H9 (cell line): ENCODE results near the gene GRIK4. TPM values are rescaled to one million over a fixed set of nuclear protein-coding genes. Genes with fewer than 3 reads are reported as not detected.
A peak's percentile ranks its signal among the peaks of the same experiment; 100 is the strongest.

Experiments
- DNase-seq: peaks from one replicate; pipeline ENCODE4 v3.0.0-alpha.2; 2017
- H2AFZ ChIP-seq: one replicate; pipeline ENCODE4 v1.6.1; 2013; ENCODE audit warnings: mild to moderate bottlenecking, low read length, control low read depth, moderate library complexity
- H2AK5ac ChIP-seq: 2 replicates; pipeline ENCODE4 v1.6.1; 2013; ENCODE audit warnings: low read length, control low read depth, mixed read lengths; ENCODE audit not compliant: insufficient read length
- H2BK120ac ChIP-seq: one replicate; pipeline ENCODE4 v1.6.1; 2013; ENCODE audit warnings: low read depth, mild to moderate bottlenecking, low read length, control low read depth, inconsistent platforms; ENCODE audit not compliant: poor library complexity, severe bottlenecking
- H2BK12ac ChIP-seq: 2 replicates; pipeline ENCODE4 v1.6.1; 2013; ENCODE audit warnings: low read length, control low read depth, mixed read lengths, low read depth; ENCODE audit not compliant: insufficient read length
- H2BK15ac ChIP-seq: 2 replicates; pipeline ENCODE4 v1.6.1; 2013; ENCODE audit warnings: low read depth, low read length, control low read depth
- H2BK20ac ChIP-seq: one replicate; pipeline ENCODE4 v1.6.1; 2013; ENCODE audit warnings: low read depth, mild to moderate bottlenecking, low read length, control low read depth, inconsistent platforms; ENCODE audit not compliant: poor library complexity, severe bottlenecking
- H2BK5ac ChIP-seq: 2 replicates; pipeline ENCODE4 v1.6.1; 2013; ENCODE audit warnings: low read length, control low read depth, mixed read lengths; ENCODE audit not compliant: insufficient read length
- H3K14ac ChIP-seq: 2 replicates; pipeline ENCODE4 v1.6.1; 2013; ENCODE audit warnings: low read length, control low read depth; ENCODE audit not compliant: insufficient read depth
- H3K18ac ChIP-seq: 2 replicates; pipeline ENCODE4 v1.6.1; 2013; ENCODE audit warnings: low read depth, mild to moderate bottlenecking, mixed read lengths, low read length, control low read depth; ENCODE audit not compliant: insufficient read length
- H3K23ac ChIP-seq: 2 replicates; pipeline ENCODE4 v1.6.1; 2013; ENCODE audit warnings: low read length, control low read depth, mixed read lengths, low read depth; ENCODE audit not compliant: insufficient read length
- H3K23me2 ChIP-seq: 2 replicates; pipeline ENCODE4 v1.6.1; 2013; ENCODE audit warnings: low read depth, mild to moderate bottlenecking, mixed read lengths, low read length, control low read depth; ENCODE audit not compliant: insufficient read length, poor library complexity, severe bottlenecking
- H3K27ac ChIP-seq: 2 replicates; pipeline ENCODE4 v1.5.1; 2013; ENCODE audit warnings: low read length, control low read depth, mixed read lengths, low read depth; ENCODE audit not compliant: insufficient read length
- H3K27me3 ChIP-seq: 2 replicates; pipeline ENCODE4 v1.6.1; 2013; ENCODE audit warnings: low read length, control low read depth, inconsistent platforms; ENCODE audit not compliant: insufficient read depth
- H3K4ac ChIP-seq: 2 replicates; pipeline ENCODE4 v1.6.1; 2013; ENCODE audit warnings: low read depth, mild to moderate bottlenecking, control low read depth, inconsistent platforms, low read length, moderate library complexity
- H3K4me1 ChIP-seq: 2 replicates; pipeline ENCODE4 v1.6.1; 2013; ENCODE audit warnings: low read length, control low read depth, inconsistent platforms; ENCODE audit not compliant: insufficient read depth
- H3K4me2 ChIP-seq: 2 replicates; pipeline ENCODE4 v1.6.1; 2013; ENCODE audit warnings: low read length, control low read depth, mixed read lengths; ENCODE audit not compliant: insufficient read length, insufficient read depth
- H3K56ac ChIP-seq: 2 replicates; pipeline ENCODE4 v1.6.1; 2013; ENCODE audit warnings: low read depth, mild to moderate bottlenecking, mixed read lengths, low read length, control low read depth; ENCODE audit not compliant: insufficient read length
- H3K79me1 ChIP-seq: 2 replicates; pipeline ENCODE4 v1.6.1; 2013; ENCODE audit warnings: low read depth, mild to moderate bottlenecking, moderate library complexity, low read length, control low read depth, inconsistent platforms; ENCODE audit not compliant: insufficient read depth, poor library complexity, severe bottlenecking
- H3K79me2 ChIP-seq: 2 replicates; pipeline ENCODE4 v1.6.1; 2013; ENCODE audit warnings: low read length, control low read depth, inconsistent platforms; ENCODE audit not compliant: insufficient read depth
- H3K9ac ChIP-seq: 2 replicates; pipeline ENCODE4 v1.6.1; 2013; ENCODE audit warnings: low read length, control low read depth, mixed read lengths; ENCODE audit not compliant: insufficient read length; ENCODE audit errors: extremely low read depth
- H3K9me3 ChIP-seq: one replicate; pipeline ENCODE4 v1.6.1; 2013; ENCODE audit warnings: low read depth, low read length, inconsistent platforms; ENCODE audit not compliant: control insufficient read depth
- H3T11ph ChIP-seq: one replicate; pipeline ENCODE4 v1.6.1; 2013; ENCODE audit warnings: mild to moderate bottlenecking, low read length, control low read depth, inconsistent platforms
- H4K20me1 ChIP-seq: one replicate; pipeline ENCODE4 v1.6.1; 2013; ENCODE audit not compliant: control insufficient read depth, insufficient read length, insufficient read depth
- H4K5ac ChIP-seq: 2 replicates; pipeline ENCODE4 v1.6.1; 2013; ENCODE audit warnings: low read depth, mild to moderate bottlenecking, mixed read lengths, low read length, control low read depth; ENCODE audit not compliant: insufficient read length
- H4K8ac ChIP-seq: replicated peaks from 2 replicates; pipeline ENCODE4 v1.6.1; 2013; ENCODE audit warnings: low read length, control low read depth, mixed read lengths, low read depth; ENCODE audit not compliant: insufficient read length
- H4K91ac ChIP-seq: 2 replicates; pipeline ENCODE4 v1.6.1; 2013; ENCODE audit warnings: low read depth, mild to moderate bottlenecking, moderate library complexity, mixed read lengths, low read length, control low read depth; ENCODE audit not compliant: insufficient read length
- H3K27ac Mint-ChIP-seq, 3 experiments: 2 replicates in 2 of 3; 3 replicates in 1 of 3; pipeline ENCODE4 v1.8.0; 2020 to 2021; ENCODE audit warnings: mixed read lengths in 3 of 3, mild to moderate bottlenecking in 1 of 3, moderate library complexity in 1 of 3
- H3K27me3 Mint-ChIP-seq: 2 replicates; pipeline ENCODE4 v1.8.0; 2021; ENCODE audit warnings: low read depth, mild to moderate bottlenecking, moderate library complexity, mixed read lengths
- H3K36me3 Mint-ChIP-seq, 3 experiments: 2 replicates in 2 of 3; 3 replicates in 1 of 3; pipeline ENCODE4 v1.8.0; 2020 to 2021; ENCODE audit warnings: low read depth in 3 of 3, mixed read lengths in 3 of 3; ENCODE audit not compliant: insufficient read depth in 1 of 3
- H3K4me1 Mint-ChIP-seq, 2 experiments: 2 replicates each; pipeline ENCODE4 v1.8.0; 2020; ENCODE audit warnings: mixed read lengths in 2 of 2
- H3K4me3 Mint-ChIP-seq, 2 experiments: 2 replicates in 1 of 2; 3 replicates in 1 of 2; pipeline ENCODE4 v1.8.0; 2020 to 2021; ENCODE audit warnings: mild to moderate bottlenecking in 2 of 2, mixed read lengths in 2 of 2, moderate library complexity in 1 of 2
- H3K9me3 Mint-ChIP-seq, 2 experiments: 2 replicates in 1 of 2; 3 replicates in 1 of 2; pipeline ENCODE4 v1.8.0; 2020; ENCODE audit warnings: mild to moderate bottlenecking in 2 of 2, mixed read lengths in 2 of 2, moderate library complexity in 1 of 2
- WGBS: extraction: QIAGEN DNeasy Blood & Tissue Kit; methylation state at CpG from one replicate; pipeline ENCODE4 v1.1.7; 2013; ENCODE audit warnings: missing lambda C conversion rate, low lambda C conversion rate, mixed read lengths; ENCODE audit not compliant: insufficient read length; ENCODE audit errors: extremely low coverage; 5-methylcytosine and 5-hydroxymethylcytosine counted together
- total RNA-seq: library from RNA; stranded (reverse); gene quantifications from 2 replicates; pipeline ENCODE4 v1.2.1, GENCODE V29; 2021
- TF ChIP-seq, protein P1 (sequence below): fragments of 200-600 bp; sonication (generic); conservative IDR thresholded peaks from 3 replicates; pipeline ENCODE4 v1.8.0; 2021; ENCODE audit warnings: antibody characterized with exemption, mild to moderate bottlenecking

Gene GRIK4
- total RNA-seq, 1 experiment from 2014 or later, result 2.3 TPM

DNA sequence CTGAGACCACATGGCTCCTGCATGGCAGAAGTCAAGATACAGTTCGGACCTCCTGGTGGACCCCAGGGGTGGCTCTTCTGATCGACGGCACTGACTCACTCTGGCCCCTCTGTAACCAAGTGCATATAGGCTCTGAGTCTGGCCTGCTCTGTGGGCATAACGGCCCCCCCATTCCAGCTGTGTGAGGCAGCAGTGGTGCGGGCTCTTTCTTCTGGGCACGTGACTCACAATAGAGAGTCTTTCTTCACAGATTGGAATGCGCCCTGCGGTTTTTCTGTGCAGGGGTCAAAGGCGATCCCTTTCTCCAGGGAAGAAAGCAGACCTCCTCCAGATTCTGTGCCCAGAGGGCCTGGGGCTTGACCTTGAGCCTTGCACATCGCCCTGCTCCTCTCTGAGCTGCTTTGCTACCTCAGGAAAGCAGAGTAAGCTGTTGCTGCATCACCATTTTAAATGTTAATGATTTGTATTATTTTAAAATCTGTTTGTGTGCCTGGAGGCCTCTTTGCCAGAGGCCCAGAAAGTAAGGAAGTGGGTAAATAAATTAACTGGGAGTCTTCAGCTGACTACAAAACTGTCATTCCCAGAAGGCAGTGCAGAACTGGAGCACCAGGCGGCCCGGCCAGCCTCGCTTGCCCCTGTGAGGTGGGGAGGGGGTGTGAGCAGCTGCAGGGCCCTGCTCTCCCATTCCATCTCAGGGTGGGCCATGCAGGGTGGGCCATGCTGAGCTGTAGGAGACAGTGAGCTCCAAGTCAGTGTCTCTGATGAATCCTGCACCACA, 199.0 kb downstream of the GRIK4 start:
- H3K36me3 Mint-ChIP-seq, result peaks cover 0 to 3% (median 2%) of the 10 kb centered on the region in 3 experiments; a peak in 1 of 7 replicates
- Histone ChIP-seq H3T11ph (no peak overlapping the region), H3K4me2 (no peak overlapping the region), H3K18ac (no peak overlapping the region), H2BK15ac (no peak overlapping the region), H3K4me1 (no peaks in the 10 kb centered on the region; the same call in 1 of the 2 replicates), H3K23me2 (peaks cover 8% of the 10 kb centered on the region), H2AFZ (no peak overlapping the region), H4K20me1 (no peaks in the 10 kb centered on the region), H3K9ac (no peak overlapping the region), H2BK120ac (no peak overlapping the region), H3K23ac (no peak overlapping the region), H4K5ac (no peak overlapping the region), H2BK12ac (no peak overlapping the region), H3K27me3 (no peaks in the 10 kb centered on the region), H3K9me3 (no peaks in the 10 kb centered on the region), H2AK5ac (no peak overlapping the region), H3K27ac (no peak overlapping the region), H2BK20ac (no peak overlapping the region), H3K56ac (no peak overlapping the region), H2BK5ac (no peak overlapping the region), H3K79me1 (no peaks in the 10 kb centered on the region), H4K91ac (no peak overlapping the region), H4K8ac (no peak overlapping the region), H3K79me2 (no peaks in the 10 kb centered on the region), H3K14ac (no peak overlapping the region), H3K4ac (no peak overlapping the region)
- DNase-seq, result peak; percentile 69
- H3K27ac Mint-ChIP-seq, result no peak overlapping the region; a peak in 1 of 7 replicates
- TF ChIP-seq, protein P1, sequence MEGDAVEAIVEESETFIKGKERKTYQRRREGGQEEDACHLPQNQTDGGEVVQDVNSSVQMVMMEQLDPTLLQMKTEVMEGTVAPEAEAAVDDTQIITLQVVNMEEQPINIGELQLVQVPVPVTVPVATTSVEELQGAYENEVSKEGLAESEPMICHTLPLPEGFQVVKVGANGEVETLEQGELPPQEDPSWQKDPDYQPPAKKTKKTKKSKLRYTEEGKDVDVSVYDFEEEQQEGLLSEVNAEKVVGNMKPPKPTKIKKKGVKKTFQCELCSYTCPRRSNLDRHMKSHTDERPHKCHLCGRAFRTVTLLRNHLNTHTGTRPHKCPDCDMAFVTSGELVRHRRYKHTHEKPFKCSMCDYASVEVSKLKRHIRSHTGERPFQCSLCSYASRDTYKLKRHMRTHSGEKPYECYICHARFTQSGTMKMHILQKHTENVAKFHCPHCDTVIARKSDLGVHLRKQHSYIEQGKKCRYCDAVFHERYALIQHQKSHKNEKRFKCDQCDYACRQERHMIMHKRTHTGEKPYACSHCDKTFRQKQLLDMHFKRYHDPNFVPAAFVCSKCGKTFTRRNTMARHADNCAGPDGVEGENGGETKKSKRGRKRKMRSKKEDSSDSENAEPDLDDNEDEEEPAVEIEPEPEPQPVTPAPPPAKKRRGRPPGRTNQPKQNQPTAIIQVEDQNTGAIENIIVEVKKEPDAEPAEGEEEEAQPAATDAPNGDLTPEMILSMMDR, result no peak
- peaks cover 47 to 48% of the 10 kb centered on the region in 2 experiments for H3K4me1 Mint-ChIP-seq
- H3K27me3 Mint-ChIP-seq, result peaks cover 18% of the 10 kb centered on the region
- peaks cover 0 to 2% of the 10 kb centered on the region in 2 experiments; a peak in 2 of 5 replicates for H3K9me3 Mint-ChIP-seq
- H3K4me3 Mint-ChIP-seq, result no peak overlapping the region
- WGBS, result no CpG with 5 or more reads among the region's 13 CpGs
